HG03439 (cell line): ENCODE measurements around the gene CEP128.

Experiments used
- ATAC-seq: cut with Tn5 transposase; IDR thresholded peaks from one replicate; pipeline ENCODE4 v1.9.1; 2021; ENCODE audit warnings: mild to moderate bottlenecking, moderate library complexity; ENCODE audit not compliant: unreplicated experiment

The CEP128 gene

GRCh38 chr14:80941241-80942185 lies at the start of gene CEP128:
CEP128 (minus strand) TSS chr14:80941738.
- ATAC-seq: peak; percentile 98

DNA sequence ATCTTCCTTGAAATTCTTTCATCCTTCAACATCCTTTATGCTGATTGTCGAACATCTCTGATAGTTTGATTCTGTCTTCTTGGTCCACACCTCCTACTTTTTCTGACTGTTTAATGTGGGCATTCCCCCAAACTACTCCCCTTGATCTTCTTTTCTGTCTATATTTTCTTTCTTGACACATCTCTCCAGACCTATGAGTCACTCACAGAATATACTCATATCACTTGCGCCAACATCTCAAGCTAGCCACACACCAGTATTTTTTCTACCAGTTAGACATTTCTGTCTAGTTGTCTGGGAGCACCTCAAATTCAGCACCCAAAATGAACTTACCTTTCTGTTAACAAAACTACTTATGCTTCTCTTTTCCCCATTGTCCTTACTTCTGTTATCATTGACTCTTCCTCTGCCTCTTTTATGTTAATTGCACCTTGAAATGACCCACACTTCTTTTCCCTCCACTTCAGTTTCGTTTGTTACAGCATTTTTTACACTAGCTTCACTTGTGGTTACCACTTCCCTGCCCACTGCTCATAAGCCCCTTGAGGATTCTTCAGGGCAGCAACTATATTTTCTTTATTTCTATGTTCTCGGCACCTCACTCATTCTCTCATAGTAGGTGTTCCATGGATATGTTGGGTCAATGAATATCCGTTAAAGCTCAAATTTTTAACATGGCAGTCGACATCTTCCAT lies 47.3 kb upstream of the CEP128 start:
- peak; percentile 67 for ATAC-seq

DNA sequence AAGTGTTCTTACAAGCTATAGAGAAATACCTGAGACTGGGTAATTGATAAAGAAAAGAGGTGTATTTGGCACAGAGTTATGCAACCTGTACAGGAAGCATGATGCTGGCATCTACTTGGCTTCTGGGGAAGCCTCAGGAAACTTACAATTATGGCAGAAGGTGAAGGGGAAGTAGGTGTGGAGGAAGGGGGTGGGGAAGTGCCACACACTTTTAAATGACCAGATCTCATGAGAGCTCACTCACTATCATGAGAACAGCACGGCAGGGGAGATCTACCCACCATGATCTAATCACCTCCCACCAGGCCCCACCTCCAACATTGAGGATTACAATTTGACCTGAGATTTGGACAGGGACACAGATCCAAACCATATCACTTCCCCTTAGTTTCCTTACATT lies 46.7 kb upstream of the CEP128 start:
- no peak for ATAC-seq

DNA sequence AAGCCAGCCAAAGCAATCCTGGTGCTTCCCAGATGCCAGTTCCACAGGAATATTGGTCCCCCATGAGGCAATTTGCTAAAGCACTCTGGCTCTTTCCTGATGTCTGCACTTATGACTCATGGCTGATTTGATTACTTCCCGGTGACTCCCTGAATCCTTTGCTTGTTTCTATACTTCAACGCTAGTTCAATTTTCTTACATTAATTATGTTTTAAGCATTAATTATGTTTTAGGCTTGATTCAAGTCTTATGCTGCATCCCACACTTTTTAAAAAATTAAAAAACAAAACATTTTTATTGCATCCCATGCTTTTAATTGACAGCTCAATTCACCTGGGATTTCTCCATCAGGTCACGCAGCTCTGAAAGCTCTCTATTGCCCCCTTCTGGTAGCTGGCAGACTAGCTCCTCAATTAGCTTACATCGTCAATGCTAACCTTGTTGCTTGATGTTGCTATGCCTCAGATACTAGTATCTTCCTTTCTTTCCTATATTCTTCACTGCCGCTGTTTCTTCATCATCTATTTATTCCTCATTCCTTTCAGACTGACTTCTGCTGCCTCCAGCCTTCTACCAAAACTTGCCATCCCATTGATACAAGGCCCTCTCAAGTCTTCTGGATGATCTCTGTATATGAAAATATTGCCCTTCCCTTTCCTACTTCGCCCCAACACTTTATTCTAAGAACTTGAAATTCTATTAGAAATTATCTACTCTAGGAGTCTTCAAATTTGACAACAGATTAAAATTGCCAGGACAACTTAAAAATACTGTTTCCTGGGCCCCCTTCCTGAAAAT lies 45.9 kb upstream of the CEP128 start:
- ATAC-seq: peak; percentile 74

- no peak for ATAC-seq
These were observed 41.2 kb upstream of the CEP128 start for GRCh38 chr14:80982711-80983110.

GRCh38 chr14:80981673-80982072 lies 40.1 kb upstream of the CEP128 start:
- no peak for ATAC-seq

DNA sequence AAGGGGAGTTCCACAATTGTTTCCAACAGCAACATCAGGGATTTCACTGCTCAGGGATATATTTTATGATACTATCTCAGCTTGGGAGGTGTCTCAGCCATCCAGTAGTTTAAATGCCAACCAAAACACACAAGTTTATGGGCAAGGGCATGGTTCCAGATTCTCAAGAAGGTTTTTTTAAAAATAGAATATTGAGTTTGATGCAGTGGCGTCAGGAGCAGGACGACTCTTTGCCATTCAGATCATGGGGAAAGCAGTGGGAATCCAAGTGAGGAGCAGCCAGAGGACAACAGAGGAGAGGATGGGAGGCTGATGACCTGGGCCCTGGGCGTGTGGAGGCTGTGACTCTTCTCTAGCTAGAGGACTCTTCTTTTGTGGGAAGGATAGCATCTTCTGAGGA lies 39.6 kb upstream of the CEP128 start:
- no peak for ATAC-seq

- ATAC-seq: no peak
These were observed 38.4 kb upstream of the CEP128 start for GRCh38 chr14:80979951-80980350.

DNA sequence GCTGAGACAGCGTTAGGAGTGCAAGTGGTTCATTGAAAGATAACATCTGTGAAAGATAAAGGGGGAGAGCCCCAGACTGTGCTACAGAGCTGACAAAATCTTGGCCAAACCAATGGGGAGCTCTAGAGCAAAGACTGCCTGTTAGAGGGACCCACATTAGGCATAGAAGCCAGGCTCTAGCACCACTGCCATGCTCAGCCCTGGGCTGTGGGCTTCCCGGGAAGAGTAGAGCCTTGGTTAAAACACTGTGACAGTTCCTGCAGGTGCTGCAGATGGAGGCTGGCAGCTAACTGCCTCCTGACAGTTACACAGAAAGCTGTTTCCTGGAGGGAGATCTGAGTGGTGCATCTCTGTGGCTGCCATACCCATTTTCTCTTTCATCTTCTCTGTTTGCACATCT lies 36.9 kb upstream of the CEP128 start:
- ATAC-seq: no peak

DNA sequence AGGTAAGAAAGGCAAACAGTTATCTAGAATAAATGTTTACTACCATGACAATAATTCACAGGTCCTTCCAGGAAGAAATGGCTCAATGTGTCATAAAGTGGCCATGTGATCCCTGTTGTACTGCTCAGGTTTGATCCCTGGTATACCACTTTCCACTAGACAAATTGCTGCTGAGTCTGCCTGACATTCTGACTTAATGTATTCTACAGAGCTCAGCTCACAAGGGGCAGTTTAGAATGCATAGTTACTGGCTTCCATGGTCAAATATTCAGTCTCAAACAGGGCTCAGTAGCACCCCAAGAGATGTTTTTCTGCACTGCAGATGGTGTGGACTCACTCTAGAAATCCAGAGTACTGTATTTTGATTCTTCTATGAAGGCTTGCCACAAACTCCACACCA lies 35.7 kb upstream of the CEP128 start:
- ATAC-seq: no peak

DNA sequence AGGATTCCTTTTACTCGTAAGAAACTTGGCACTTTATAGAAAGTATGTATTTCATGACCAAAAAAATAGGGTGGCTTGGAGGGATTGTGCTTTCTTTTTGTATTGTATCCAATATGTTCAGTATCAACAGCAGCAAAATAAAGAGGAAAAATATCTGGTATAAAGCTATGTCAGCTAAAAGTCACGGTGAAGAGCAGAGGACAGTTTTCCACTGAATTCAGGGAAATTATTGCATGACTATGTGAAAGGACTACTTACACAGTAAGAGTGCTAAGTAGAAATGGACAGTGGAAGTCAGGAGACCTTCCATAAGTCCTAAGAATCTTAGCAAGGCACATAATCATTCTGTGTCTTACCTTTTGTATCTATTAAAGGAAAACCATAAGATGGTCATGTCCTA lies 33.1 kb upstream of the CEP128 start:
- no peak for ATAC-seq

GRCh38 chr14:80973931-80974641 lies 32.5 kb upstream of the CEP128 start:
- ATAC-seq: no peak

GRCh38 chr14:80965037-80965436 lies 23.5 kb upstream of the CEP128 start:
- ATAC-seq: no peak

- peak; percentile 98 for ATAC-seq
These were observed 18.0 kb upstream of the CEP128 start for GRCh38 chr14:80959496-80959895.

DNA sequence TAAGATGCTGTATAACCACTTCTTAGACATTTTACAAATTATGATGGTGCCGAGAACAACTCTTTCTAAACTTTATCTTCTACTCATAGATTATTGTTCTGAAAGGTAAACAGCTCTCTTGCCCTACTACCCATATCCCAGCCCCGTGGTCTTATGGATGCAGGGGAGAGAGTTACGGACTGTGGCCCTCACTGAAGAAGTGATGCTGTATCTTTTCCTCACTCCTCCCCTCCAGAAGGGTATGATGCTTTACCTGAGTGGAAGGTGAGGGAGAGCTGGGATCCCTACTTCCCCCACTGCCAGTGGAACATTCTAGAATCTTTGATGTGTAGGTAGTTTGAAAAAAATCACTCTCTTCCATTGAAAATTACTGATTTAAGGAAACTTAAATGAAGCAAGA lies 17.4 kb upstream of the CEP128 start:
- ATAC-seq: no peak

- ATAC-seq: no peak
These were observed 16.7 kb upstream of the CEP128 start for GRCh38 chr14:80958226-80958625.

GRCh38 chr14:80957613-80958012 lies 16.1 kb upstream of the CEP128 start:
- no peak for ATAC-seq

GRCh38 chr14:80956922-80957321 lies 15.4 kb upstream of the CEP128 start:
- no peak for ATAC-seq

DNA sequence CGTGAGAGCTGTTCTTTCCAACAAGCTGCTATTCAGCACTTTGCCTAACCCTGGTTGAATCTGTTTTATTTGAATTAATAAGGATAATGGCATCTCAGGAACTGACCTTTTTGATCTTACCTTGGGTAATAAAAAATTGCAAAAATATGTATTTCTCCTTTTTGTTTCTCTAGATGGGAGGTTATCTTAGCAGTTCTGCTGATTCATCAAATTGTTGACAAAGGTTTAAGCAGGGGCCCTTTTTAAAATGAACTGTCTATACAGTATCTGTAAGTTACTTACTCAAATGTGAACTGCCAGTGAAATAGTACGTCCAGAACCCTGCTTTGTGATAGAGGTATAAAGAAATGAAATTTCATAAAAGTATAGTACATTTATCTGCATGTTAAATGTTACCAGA lies 14.6 kb upstream of the CEP128 start:
- ATAC-seq: no peak

- no peak for ATAC-seq
These were observed 13.9 kb upstream of the CEP128 start, which contains the start of gene TSHR for GRCh38 chr14:80955416-80955941. TSHR (plus strand) TSS chr14:80955621; CDS start chr14:80955681, 60 bp downstream.
